ENCODE results near the gene MME. TPM values are rescaled to one million over a fixed set of nuclear protein-coding genes. Genes with fewer than 3 reads are reported as not detected.
"Not testable (repeated sequence)": the region's sequence is repeated elsewhere in the genome, so short reads cannot be mapped to it uniquely, and the experiment has no call there.

Gene MME
- polyA plus RNA-seq, 2 donors = 0.12 to 0.20 TPM

DNA sequence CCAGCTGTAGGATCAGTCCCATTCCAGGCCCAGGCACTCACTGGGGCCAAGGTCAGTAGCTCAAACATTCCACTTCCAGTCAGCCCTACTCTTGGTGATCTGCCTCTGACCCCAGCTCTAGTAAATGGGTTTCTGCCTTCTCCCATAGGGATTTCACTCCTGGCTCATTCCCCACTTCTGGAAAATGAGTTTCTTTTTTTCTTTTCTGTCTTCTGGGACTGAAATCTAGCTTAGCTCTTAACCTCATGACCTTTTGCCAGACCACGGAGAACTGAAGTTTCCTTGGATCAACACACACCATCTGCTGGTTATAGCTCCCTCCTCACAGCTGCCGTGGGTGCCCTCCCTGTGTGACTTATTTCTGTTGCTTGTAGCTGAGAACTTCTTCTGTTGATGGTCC, 21.3 kb downstream of the MME start:
- no peaks in the 10 kb centered on the region for H3K36me3 ChIP-seq (ENCODE audit: control insufficient read depth in 2 of 2, insufficient read depth in 2 of 2, low read length in 1 of 2)
- H3K4me3 ChIP-seq (ENCODE audit: low read depth in 1 of 2, low read length in 2 of 2) = no peak overlapping the region
- H3K9me3 ChIP-seq (ENCODE audit: control insufficient read depth in 2 of 2, insufficient read depth in 1 of 2, low read depth in 1 of 2, low read length in 1 of 2) = no peaks in the 10 kb centered on the region
- H3K4me1 ChIP-seq (ENCODE audit: control insufficient read depth in 2 of 2, insufficient read depth in 2 of 2, low read length in 1 of 2) = no peaks in the 10 kb centered on the region
- no peak overlapping the region for H3K27ac ChIP-seq (ENCODE audit: low read depth in 2 of 2, low read length in 1 of 2)
- 42 to 45% methylated on average over 2 of the region's 2 CpGs for WGBS, 2 donors
- no peaks in the 10 kb centered on the region for H3K27me3 ChIP-seq (ENCODE audit: control insufficient read depth in 1 of 2, insufficient read depth in 2 of 2, low read length in 2 of 2)

GRCh38 chr3:155102329-155102728, 22.2 kb downstream of the MME start:
- Histone ChIP-seq H3K4me1 (ENCODE audit: control insufficient read depth in 2 of 2, insufficient read depth in 2 of 2, low read length in 1 of 2) (no peaks in the 10 kb centered on the region), H3K9me3 (ENCODE audit: control insufficient read depth in 2 of 2, insufficient read depth in 1 of 2, low read depth in 1 of 2, low read length in 1 of 2) (no peaks in the 10 kb centered on the region), H3K36me3 (ENCODE audit: control insufficient read depth in 2 of 2, insufficient read depth in 2 of 2, low read length in 1 of 2) (no peaks in the 10 kb centered on the region), H3K27me3 (ENCODE audit: control insufficient read depth in 1 of 2, insufficient read depth in 2 of 2, low read length in 2 of 2) (no peaks in the 10 kb centered on the region), H3K27ac (ENCODE audit: low read depth in 2 of 2, low read length in 1 of 2) (no peak overlapping the region), H3K4me3 (ENCODE audit: low read depth in 1 of 2, low read length in 2 of 2) (no peak overlapping the region)
- WGBS, 2 donors = 68 to 77% methylated on average over 2 of the region's 2 CpGs

DNA sequence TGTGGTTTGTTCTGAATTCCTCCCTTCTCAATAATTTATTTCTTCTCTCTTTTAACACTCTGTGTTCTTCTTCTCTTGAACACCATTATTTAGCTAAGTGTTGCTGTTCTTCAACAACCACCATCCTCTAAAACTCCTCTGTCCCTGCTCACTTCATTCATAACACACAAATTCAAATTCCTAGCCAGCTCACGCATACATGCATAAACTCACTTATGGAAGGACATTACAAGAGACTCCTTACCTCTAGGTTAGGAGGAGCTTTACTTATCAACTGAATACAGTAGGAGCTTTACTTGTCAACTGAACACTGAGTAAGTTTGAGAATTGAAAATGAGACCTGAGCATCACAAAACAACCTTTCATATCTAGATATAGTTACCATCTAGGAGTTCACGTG, 23.6 kb downstream of the MME start:
- no peak overlapping the region for H3K4me3 ChIP-seq (ENCODE audit: low read depth in 1 of 2, low read length in 2 of 2)
- no peaks in the 10 kb centered on the region for H3K27me3 ChIP-seq (ENCODE audit: control insufficient read depth in 1 of 2, insufficient read depth in 2 of 2, low read length in 2 of 2)
- H3K4me1 ChIP-seq (ENCODE audit: control insufficient read depth in 2 of 2, insufficient read depth in 2 of 2, low read length in 1 of 2) = no peaks in the 10 kb centered on the region
- no peaks in the 10 kb centered on the region for H3K9me3 ChIP-seq (ENCODE audit: control insufficient read depth in 2 of 2, insufficient read depth in 1 of 2, low read depth in 1 of 2, low read length in 1 of 2)
- no peaks in the 10 kb centered on the region for H3K36me3 ChIP-seq (ENCODE audit: control insufficient read depth in 2 of 2, insufficient read depth in 2 of 2, low read length in 1 of 2)
- H3K27ac ChIP-seq (ENCODE audit: low read depth in 2 of 2, low read length in 1 of 2) = no peak overlapping the region
- WGBS, 2 donors = 89 to 92% methylated on average over 2 of the region's 2 CpGs

- H3K9me3 ChIP-seq (ENCODE audit: control insufficient read depth in 2 of 2, insufficient read depth in 1 of 2, low read depth in 1 of 2, low read length in 1 of 2) = peaks cover 0 to 3% of the 10 kb centered on the region in 2 donors
- no peaks in the 10 kb centered on the region for H3K36me3 ChIP-seq (ENCODE audit: control insufficient read depth in 2 of 2, insufficient read depth in 2 of 2, low read length in 1 of 2)
- H3K27ac ChIP-seq (ENCODE audit: low read depth in 2 of 2, low read length in 1 of 2) = no peak overlapping the region
- no peaks in the 10 kb centered on the region for H3K4me1 ChIP-seq (ENCODE audit: control insufficient read depth in 2 of 2, insufficient read depth in 2 of 2, low read length in 1 of 2)
- no peaks in the 10 kb centered on the region for H3K27me3 ChIP-seq (ENCODE audit: control insufficient read depth in 1 of 2, insufficient read depth in 2 of 2, low read length in 2 of 2)
- no peak overlapping the region for H3K4me3 ChIP-seq (ENCODE audit: low read depth in 1 of 2, low read length in 2 of 2)
- 50 to 51% methylated on average over 2 of the region's 2 CpGs for WGBS, 2 donors
Observed at GRCh38 chr3:155106119-155106518, 26.0 kb downstream of the MME start.

GRCh38 chr3:155110022-155110421, 29.9 kb downstream of the MME start:
- H3K4me3 ChIP-seq (ENCODE audit: low read depth in 1 of 2, low read length in 2 of 2) = no peak overlapping the region
- peaks cover 0 to 3% of the 10 kb centered on the region in 2 donors for H3K9me3 ChIP-seq (ENCODE audit: control insufficient read depth in 2 of 2, insufficient read depth in 1 of 2, low read depth in 1 of 2, low read length in 1 of 2)
- H3K36me3 ChIP-seq (ENCODE audit: control insufficient read depth in 2 of 2, insufficient read depth in 2 of 2, low read length in 1 of 2) = no peaks in the 10 kb centered on the region
- H3K4me1 ChIP-seq (ENCODE audit: control insufficient read depth in 2 of 2, insufficient read depth in 2 of 2, low read length in 1 of 2) = no peaks in the 10 kb centered on the region
- no peaks in the 10 kb centered on the region for H3K27me3 ChIP-seq (ENCODE audit: control insufficient read depth in 1 of 2, insufficient read depth in 2 of 2, low read length in 2 of 2)
- no peak overlapping the region for H3K27ac ChIP-seq (ENCODE audit: low read depth in 2 of 2, low read length in 1 of 2)
- WGBS, 2 donors = 48 to 56% methylated on average over 4 of the region's 4 CpGs

GRCh38 chr3:155110996-155111901, 31.1 kb downstream of the MME start:
- Histone ChIP-seq H3K4me1 (ENCODE audit: control insufficient read depth in 2 of 2, insufficient read depth in 2 of 2, low read length in 1 of 2) (no peaks in the 10 kb centered on the region), H3K36me3 (ENCODE audit: control insufficient read depth in 2 of 2, insufficient read depth in 2 of 2, low read length in 1 of 2) (no peaks in the 10 kb centered on the region), H3K27me3 (ENCODE audit: control insufficient read depth in 1 of 2, insufficient read depth in 2 of 2, low read length in 2 of 2) (no peaks in the 10 kb centered on the region), H3K9me3 (ENCODE audit: control insufficient read depth in 2 of 2, insufficient read depth in 1 of 2, low read depth in 1 of 2, low read length in 1 of 2) (peaks cover 0 to 3% of the 10 kb centered on the region in 2 donors), H3K27ac (ENCODE audit: low read depth in 2 of 2, low read length in 1 of 2) (no peak overlapping the region), H3K4me3 (ENCODE audit: low read depth in 1 of 2, low read length in 2 of 2) (no peak overlapping the region)
- WGBS, 2 donors = 50 to 59% methylated on average over 11 of the region's 11 CpGs

GRCh38 chr3:155111971-155112370, 31.9 kb downstream of the MME start:
- WGBS, 2 donors = 58 to 59% methylated on average over 4 of the region's 4 CpGs
- H3K4me3 ChIP-seq (ENCODE audit: low read depth in 1 of 2, low read length in 2 of 2) = no peak overlapping the region

GRCh38 chr3:155112661-155113389, 32.7 kb downstream of the MME start:
- WGBS, 2 donors = 77% methylated on average over 5 of the region's 5 CpGs
- no peak overlapping the region for H3K4me3 ChIP-seq (ENCODE audit: low read depth in 1 of 2, low read length in 2 of 2)
- no peaks in the 10 kb centered on the region for H3K4me1 ChIP-seq (ENCODE audit: control insufficient read depth in 2 of 2, insufficient read depth in 2 of 2, low read length in 1 of 2)
- no peaks in the 10 kb centered on the region for H3K36me3 ChIP-seq (ENCODE audit: control insufficient read depth in 2 of 2, insufficient read depth in 2 of 2, low read length in 1 of 2)
- H3K27ac ChIP-seq (ENCODE audit: low read depth in 2 of 2, low read length in 1 of 2) = no peak overlapping the region
- H3K27me3 ChIP-seq (ENCODE audit: control insufficient read depth in 1 of 2, insufficient read depth in 2 of 2, low read length in 2 of 2) = no peaks in the 10 kb centered on the region
- H3K9me3 ChIP-seq (ENCODE audit: control insufficient read depth in 2 of 2, insufficient read depth in 1 of 2, low read depth in 1 of 2, low read length in 1 of 2) = peaks cover 0 to 3% of the 10 kb centered on the region in 2 donors

More at GRCh38 chr3:155111971-155112370, 31.9 kb downstream of the MME start:
- Histone ChIP-seq H3K27me3 (ENCODE audit: control insufficient read depth in 1 of 2, insufficient read depth in 2 of 2, low read length in 2 of 2) (no peaks in the 10 kb centered on the region), H3K27ac (ENCODE audit: low read depth in 2 of 2, low read length in 1 of 2) (no peak overlapping the region), H3K9me3 (ENCODE audit: control insufficient read depth in 2 of 2, insufficient read depth in 1 of 2, low read depth in 1 of 2, low read length in 1 of 2) (peaks cover 0 to 3% of the 10 kb centered on the region in 2 donors), H3K36me3 (ENCODE audit: control insufficient read depth in 2 of 2, insufficient read depth in 2 of 2, low read length in 1 of 2) (no peaks in the 10 kb centered on the region), H3K4me1 (ENCODE audit: control insufficient read depth in 2 of 2, insufficient read depth in 2 of 2, low read length in 1 of 2) (no peaks in the 10 kb centered on the region)

DNA sequence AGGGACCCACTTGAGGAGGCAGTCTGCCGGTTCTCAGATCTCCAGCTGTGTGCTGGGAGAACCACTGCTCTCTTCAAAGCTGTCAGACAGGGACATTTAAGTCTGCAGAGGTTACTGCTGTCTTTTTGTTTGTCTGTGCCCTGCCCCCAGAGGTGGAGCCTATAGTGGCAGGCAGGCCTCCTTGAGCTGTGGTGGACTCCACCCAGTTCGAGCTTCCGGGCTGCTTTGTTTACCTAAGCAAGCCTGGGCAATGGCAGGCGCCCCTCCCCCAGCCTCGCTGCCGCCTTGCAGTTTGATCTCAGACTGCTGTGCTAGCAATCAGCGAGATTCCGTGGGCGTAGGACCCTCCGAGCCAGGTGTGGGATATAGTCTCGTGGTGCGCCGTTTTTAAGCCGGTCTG, 44.6 kb downstream of the MME start:
- not testable (repeated sequence) for H3K9me3 ChIP-seq (ENCODE audit: control insufficient read depth in 2 of 2, insufficient read depth in 1 of 2, low read depth in 1 of 2, low read length in 1 of 2); H3K27ac ChIP-seq (ENCODE audit: low read depth in 2 of 2, low read length in 1 of 2); H3K36me3 ChIP-seq (ENCODE audit: control insufficient read depth in 2 of 2, insufficient read depth in 2 of 2, low read length in 1 of 2); H3K4me3 ChIP-seq (ENCODE audit: low read depth in 1 of 2, low read length in 2 of 2); H3K4me1 ChIP-seq (ENCODE audit: control insufficient read depth in 2 of 2, insufficient read depth in 2 of 2, low read length in 1 of 2); H3K27me3 ChIP-seq (ENCODE audit: control insufficient read depth in 1 of 2, insufficient read depth in 2 of 2, low read length in 2 of 2)
- 0 to 29% methylated on average over 1 to 5 of the region's 14 CpGs for WGBS, 2 donors
